Posterior vena cava (tissue), 2 donors: ENCODE results near the gene RYK. TPM values are rescaled to one million over a fixed set of nuclear protein-coding genes. Genes with fewer than 3 reads are reported as not detected.
"Not testable (repeated sequence)": the region's sequence is repeated elsewhere in the genome, so short reads cannot be mapped to it uniquely, and the experiment has no call there.

Experiments used
- DNase-seq: peaks from one replicate; pipeline ENCODE4 v3.0.0-alpha.2; 2020; ENCODE audit warnings: low spot score
- intact Hi-C, 2 donors: fragments of 100-400 bp; cut with DNase I; formaldehyde crosslinking; loops; one replicate each; pipeline versions ENCODE4 v1.14.1 to v1.14.2; 2022 to 2023
- total RNA-seq, 2 donors: library from RNA; stranded (reverse); fragmentation: NEBNext Ultra II Directional; extraction: Animal tissue kit (Norgen Biotek cat#: 25700); gene quantifications; one replicate each; pipeline ENCODE4 v1.2.1, GENCODE V29; 2021
- donor health status: DM: yes; HTN: yes; CAD: no.
- donor health status: DM: yes; HTN: yes; CAD: no.

The RYK gene
- total RNA-seq, 2 donors from 2014 or later = 55.8 to 82.7 TPM

GRCh38 chr3:134231131-134231530 lies 19.5 kb downstream of the RYK start:
- intact Hi-C loops = no loop called here
- no peak for DNase-seq

- no peak for DNase-seq
- intact Hi-C loops = no loop called here
Measured at GRCh38 chr3:134229038-134229437, 21.6 kb downstream of the RYK start.

- intact Hi-C loops = no loop called here
- no peak for DNase-seq
Measured at GRCh38 chr3:134228479-134228878, 22.2 kb downstream of the RYK start.

- intact Hi-C loops = no loop called here
- no peak for DNase-seq
Measured at GRCh38 chr3:134228035-134228434, 22.6 kb downstream of the RYK start.

GRCh38 chr3:134224796-134225156 lies 25.9 kb downstream of the RYK start:
- intact Hi-C loops, DNase-seq: not testable (repeated sequence)

- intact Hi-C loops = no loop called here
- no peak for DNase-seq
Measured at GRCh38 chr3:134222835-134223234, 27.8 kb downstream of the RYK start.

- intact Hi-C loops = loop anchor here in 1 of 2 donors (10.0 kb wide), 1 partner anchor 268 kb away; the partner anchor contains the start of genes ANAPC13 and CEP63
Measured at GRCh38 chr3:134216851-134217250, 33.8 kb downstream of the RYK start.

GRCh38 chr3:134216191-134216764 lies 34.4 kb downstream of the RYK start:
- no peak for DNase-seq
- intact Hi-C loops = loop anchor here in 1 of 2 donors (10.0 kb wide), 1 partner anchor 269 kb away; the partner anchor contains the start of genes ANAPC13 and CEP63

More at GRCh38 chr3:134216851-134217250, 33.8 kb downstream of the RYK start:
- DNase-seq = no peak

GRCh38 chr3:134214239-134214638 lies 36.4 kb downstream of the RYK start:
- intact Hi-C loops = loop anchor here in 1 of 2 donors (5.0 to 10.0 kb wide), 2 partner anchors 83 to 271 kb away; partner anchors contain the start of genes ANAPC13 and CEP63
- no peak for DNase-seq

- intact Hi-C loops = loop anchor here in 1 of 2 donors (5.0 to 10.0 kb wide), 2 partner anchors 84 to 272 kb away; partner anchors contain the start of genes ANAPC13 and CEP63
- peak; percentile 91 for DNase-seq
Measured at GRCh38 chr3:134212967-134213665, 37.5 kb downstream of the RYK start.

- no peak for DNase-seq
- intact Hi-C loops = loop anchor here (2.0 to 10.0 kb wide), 3 partner anchors 86 to 273 kb away; partner anchors contain the start of genes ANAPC13 (in 1 of the 2) and CEP63 (in 1 of the 2)
Measured at GRCh38 chr3:134211797-134212196, 38.9 kb downstream of the RYK start.

- no peak for DNase-seq
- intact Hi-C loops = loop anchor here in 1 of 2 donors (10.0 kb wide), 1 partner anchor 269 kb away; no protein-coding TSS in a partner anchor
Measured at GRCh38 chr3:134205451-134205850, 45.2 kb downstream of the RYK start.

GRCh38 chr3:134201201-134202130 lies 49.2 kb downstream of the RYK start:
- DNase-seq = no peak
- intact Hi-C loops = loop anchor here in 1 of 2 donors (10.0 kb wide), 1 partner anchor 273 kb away; no protein-coding TSS in a partner anchor

GRCh38 chr3:134199880-134200279 lies 50.8 kb downstream of the RYK start:
- DNase-seq = not testable (repeated sequence)
- intact Hi-C loops = loop anchor here in 1 of 2 donors (10.0 kb wide), 1 partner anchor 275 kb away; no protein-coding TSS in a partner anchor

- no peak for DNase-seq
- intact Hi-C loops = no loop called here
Measured at GRCh38 chr3:134199240-134199639, 51.4 kb downstream of the RYK start.

GRCh38 chr3:134198414-134198813 lies 52.2 kb downstream of the RYK start:
- intact Hi-C loops = no loop called here
- DNase-seq = no peak

- intact Hi-C loops = no loop called here
Measured at GRCh38 chr3:134197681-134198261, 52.9 kb downstream of the RYK start.

GRCh38 chr3:134194247-134194646 lies 56.4 kb downstream of the RYK start:
- no peak for DNase-seq
- intact Hi-C loops = no loop called here

More at GRCh38 chr3:134197681-134198261, 52.9 kb downstream of the RYK start:
- no peak for DNase-seq

GRCh38 chr3:134190250-134190649 lies 60.4 kb downstream of the RYK start:
- no peak for DNase-seq
- intact Hi-C loops = no loop called here
